H1 (cell line): ENCODE results near the gene ELOVL5. TPM values are rescaled to one million over a fixed set of nuclear protein-coding genes. Genes with fewer than 3 reads are reported as not detected.

Source experiments
- CTCF ChIA-PET: fragments of 300-600 bp; sonication (Branson Sonifier 250); formaldehyde crosslinking; loops from one replicate; lab custom pipeline; 2021; ENCODE audit not compliant: partially characterized antibody; lab: Charles Lee
- POLR2A ChIA-PET: fragments of 300-600 bp; sonication (Branson Sonifier 250); formaldehyde crosslinking; loops from one replicate; lab custom pipeline; 2021; ENCODE audit warnings: inconsistent platforms; ENCODE audit not compliant: partially characterized antibody; lab: Charles Lee
- DNase-seq, 2 experiments: peaks; one replicate each; pipeline versions ENCODE4 v3.0.0 to v3.0.0-alpha.2; 2010 to 2022; ENCODE audit warnings: low spot score in 2 of 2, low read depth in 1 of 2, mixed read lengths in 1 of 2
- FAIRE-seq: peaks from 2 replicates; lab custom pipeline; 2011; peaks lifted over from hg19 to GRCh38; lab: Jason Lieb, UNC
- H2AFZ ChIP-seq: 2 replicates; pipeline ENCODE4 v1.8.1; 2012; ENCODE audit warnings: low read length, inconsistent platforms
- H2AK5ac ChIP-seq: 2 replicates; pipeline ENCODE4 v1.6.1; 2013; ENCODE audit warnings: low read depth, low read length
- H2BK120ac ChIP-seq: replicated peaks from 2 replicates; pipeline ENCODE3; 2013; ENCODE audit warnings: low read depth, low read length, inconsistent platforms
- H2BK12ac ChIP-seq: 2 replicates; pipeline ENCODE4 v1.6.1; 2013; ENCODE audit warnings: low read depth, low read length
- H2BK15ac ChIP-seq: 2 replicates; pipeline ENCODE4 v1.6.1; 2013; ENCODE audit warnings: low read length
- H2BK20ac ChIP-seq: 2 replicates; pipeline ENCODE4 v1.6.1; 2013; ENCODE audit warnings: low read length
- H2BK5ac ChIP-seq: 2 replicates; pipeline ENCODE4 v1.6.1; 2013; ENCODE audit warnings: low read depth, low read length
- H3K14ac ChIP-seq: 2 replicates; pipeline ENCODE4 v1.6.1; 2013; ENCODE audit warnings: inconsistent platforms; ENCODE audit not compliant: insufficient read length
- H3K18ac ChIP-seq: 2 replicates; pipeline ENCODE4 v1.6.1; 2013; ENCODE audit warnings: low read length; ENCODE audit errors: extremely low read depth
- H3K23ac ChIP-seq: 2 replicates; pipeline ENCODE4 v1.6.1; 2013; ENCODE audit warnings: inconsistent platforms; ENCODE audit not compliant: insufficient read length
- H3K23me2 ChIP-seq: 2 replicates; pipeline ENCODE4 v1.6.1; 2013; ENCODE audit warnings: low read depth, low read length
- H3K27ac ChIP-seq: 2 replicates; pipeline ENCODE4 v1.6.1; 2011; ENCODE audit warnings: low read depth, low read length, inconsistent platforms
- H3K27me3 ChIP-seq, 4 experiments: replicated peaks in 1 of 4; 1 replicate in 1 of 4; 2 replicates in 3 of 4; pipeline versions ENCODE4 v1.6.1 to v1.8.1; 2011 to 2013; ENCODE audit warnings: low read length in 3 of 4, mild to moderate bottlenecking in 3 of 4, inconsistent platforms in 2 of 4, mixed read lengths in 2 of 4, moderate library complexity in 1 of 4; ENCODE audit not compliant: control insufficient read depth in 3 of 4, insufficient read depth in 3 of 4; ENCODE audit errors: extremely low read depth in 1 of 4
- H3K36me3 ChIP-seq, 4 experiments: 2 replicates each; pipeline versions ENCODE4 v1.6.1 to v1.8.1; 2011 to 2013; ENCODE audit warnings: mild to moderate bottlenecking in 4 of 4, low read length in 3 of 4, moderate library complexity in 2 of 4, control low read depth in 1 of 4, inconsistent platforms in 1 of 4; ENCODE audit not compliant: insufficient read depth in 4 of 4, control insufficient read depth in 2 of 4
- H3K4ac ChIP-seq: replicated peaks from 2 replicates; pipeline ENCODE3; 2013; ENCODE audit warnings: low read length, low read depth, mixed read lengths, inconsistent platforms; ENCODE audit not compliant: insufficient read length
- H3K4me1 ChIP-seq, 4 experiments: replicated peaks in 1 of 4; 1 replicate in 1 of 4; 2 replicates in 3 of 4; pipeline versions ENCODE4 v1.6.1 to v1.8.1; 2011 to 2013; ENCODE audit warnings: low read length in 3 of 4, inconsistent platforms in 2 of 4, mixed read lengths in 1 of 4; ENCODE audit not compliant: insufficient read depth in 4 of 4, control insufficient read depth in 3 of 4
- H3K4me2 ChIP-seq, 2 experiments: 2 replicates each; pipeline versions ENCODE4 v1.6.1 to v1.8.1; 2011 to 2013; ENCODE audit warnings: low read depth in 2 of 2, low read length in 2 of 2, control low read depth in 1 of 2, inconsistent platforms in 1 of 2, mild to moderate bottlenecking in 1 of 2; ENCODE audit not compliant: insufficient read depth in 1 of 2
- H3K4me3 ChIP-seq, 4 experiments: fragments of 200-600, 300-600 bp in 1 of 4; sonication (generic), shearing (Covaris generic), sonication (Bioruptor Twin) in 1 of 4; 2 replicates each; pipeline versions ENCODE4 v1.5.1 to v1.8.1; 2011 to 2016; ENCODE audit warnings: low read length in 4 of 4, low read depth in 3 of 4, control low read depth in 2 of 4, inconsistent platforms in 2 of 4, mild to moderate bottlenecking in 2 of 4, mixed read lengths in 1 of 4, moderate library complexity in 1 of 4; ENCODE audit not compliant: insufficient read depth in 2 of 4; ENCODE audit errors: extremely low read depth in 1 of 4
- H3K56ac ChIP-seq: replicated peaks from 2 replicates; pipeline ENCODE3; 2013; ENCODE audit warnings: low read depth, mild to moderate bottlenecking, mixed read lengths, low read length, inconsistent platforms; ENCODE audit not compliant: insufficient read length
- H3K79me1 ChIP-seq: 2 replicates; pipeline ENCODE4 v1.6.1; 2013; ENCODE audit warnings: low read depth, low read length, control low read depth
- H3K79me2 ChIP-seq, 2 experiments: 2 replicates each; pipeline versions ENCODE4 v1.6.1 to v1.8.1; 2012 to 2013; ENCODE audit warnings: low read length in 2 of 2, mild to moderate bottlenecking in 2 of 2, inconsistent platforms in 1 of 2; ENCODE audit not compliant: insufficient read depth in 2 of 2, control insufficient read depth in 1 of 2
- H3K9ac ChIP-seq, 4 experiments: replicated peaks in 1 of 4; 1 replicate in 1 of 4; 2 replicates in 3 of 4; pipeline versions ENCODE4 v1.6.1 to v1.8.1; 2011 to 2013; ENCODE audit warnings: low read depth in 3 of 4, low read length in 3 of 4, control low read depth in 2 of 4, mild to moderate bottlenecking in 2 of 4, moderate library complexity in 2 of 4, inconsistent platforms in 1 of 4; ENCODE audit errors: extremely low read depth in 1 of 4
- H3K9me3 ChIP-seq, 2 experiments: 2 replicates each; pipeline versions ENCODE4 v1.6.1 to v1.8.1; 2012 to 2013; ENCODE audit warnings: mild to moderate bottlenecking in 2 of 2, moderate library complexity in 2 of 2, control low read depth in 1 of 2, inconsistent platforms in 1 of 2, low read depth in 1 of 2, low read length in 1 of 2, mixed read lengths in 1 of 2; ENCODE audit not compliant: insufficient read depth in 2 of 2
- H4K20me1 ChIP-seq, 2 experiments: replicated peaks in 1 of 2; 2 replicates each; pipeline versions ENCODE3 to v1.8.1; 2011 to 2013; ENCODE audit warnings: inconsistent platforms in 2 of 2, low read length in 2 of 2, mild to moderate bottlenecking in 1 of 2; ENCODE audit not compliant: insufficient read depth in 2 of 2, control insufficient read depth in 1 of 2
- H4K5ac ChIP-seq: 2 replicates; pipeline ENCODE4 v1.6.1; 2013; ENCODE audit warnings: low read length, low read depth, mixed read lengths, inconsistent platforms; ENCODE audit not compliant: insufficient read length
- H4K8ac ChIP-seq: 2 replicates; pipeline ENCODE4 v1.8.0; 2013; ENCODE audit warnings: mild to moderate bottlenecking, moderate library complexity, low read length, inconsistent platforms; ENCODE audit not compliant: insufficient read depth; ENCODE audit errors: extremely low read depth
- H4K91ac ChIP-seq: replicated peaks from 2 replicates; pipeline ENCODE3; 2013; ENCODE audit warnings: low read length, mixed read lengths, inconsistent platforms; ENCODE audit not compliant: insufficient read length
- BRCA1 ChIP-seq: IDR thresholded peaks from 2 replicates; pipeline ENCODE4 v1.6.1; 2012; ENCODE audit warnings: low read depth, low read length, improper control_type of control experiment
- CHD2 ChIP-seq: IDR thresholded peaks from 2 replicates; pipeline ENCODE4 v1.6.1; 2012; ENCODE audit warnings: low read length, improper control_type of control experiment
- GABPA ChIP-seq: IDR thresholded peaks from 2 replicates; pipeline ENCODE4 v1.6.1; 2011; ENCODE audit warnings: mild to moderate bottlenecking, low read length, moderate library complexity, borderline replicate concordance; ENCODE audit not compliant: insufficient read depth
- POLR2AphosphoS5 ChIP-seq: IDR thresholded peaks from 2 replicates; pipeline ENCODE4 v1.6.1; 2011; ENCODE audit warnings: low read depth, low read length
- POU5F1 ChIP-seq: IDR thresholded peaks from 2 replicates; pipeline ENCODE4 v1.6.1; 2011; ENCODE audit warnings: low read depth, mild to moderate bottlenecking, low read length, moderate library complexity
- RFX5 ChIP-seq: IDR thresholded peaks from 2 replicates; pipeline ENCODE4 v1.6.1; 2011; ENCODE audit warnings: low read depth, low read length, improper control_type of control experiment, borderline replicate concordance
- SP1 ChIP-seq: IDR thresholded peaks from 2 replicates; pipeline ENCODE4 v1.6.1; 2011; ENCODE audit warnings: low read depth, low read length
- SUZ12 ChIP-seq: fragments of 200-600 bp; sonication (generic); IDR thresholded peaks from 2 replicates; pipeline ENCODE4 v1.6.1; 2012; ENCODE audit warnings: mild to moderate bottlenecking, inconsistent platforms, low read length, moderate library complexity, mixed read lengths
- TBP ChIP-seq: IDR thresholded peaks from 2 replicates; pipeline ENCODE4 v1.6.1; 2011; ENCODE audit warnings: low read depth, low read length, improper control_type of control experiment
- WGBS, 2 experiments: shearing (Covaris generic) in 1 of 2; methylation state at CpG; one replicate each; pipeline versions ENCODE4 v1.1.6 to v1.1.7; 2013 to 2015; ENCODE audit warnings: low lambda C conversion rate in 2 of 2, mixed read lengths in 2 of 2, inconsistent platforms in 1 of 2, low coverage in 1 of 2, missing lambda C conversion rate in 1 of 2; ENCODE audit not compliant: insufficient replicate concordance in 2 of 2, insufficient coverage in 1 of 2, insufficient read length in 1 of 2; ENCODE audit errors: extremely low coverage in 1 of 2, missing lambda C conversion rate in 1 of 2; 5-methylcytosine and 5-hydroxymethylcytosine counted together
- polyA plus RNA-seq, 7 experiments: library from polyadenylated mRNA; depleted of rRNA in 3 of 7; stranded (reverse) in 5 of 7; unstranded in 2 of 7; fragments of >200 nt in 5 of 7; fragments of 200-250 nt in 2 of 7; gene quantifications; 1 replicate in 5 of 7; 2 replicates in 1 of 7; 4 replicates in 1 of 7; pipeline versions ENCODE4 v1.2.1 to v1.2.3, GENCODE V29; 2011 to 2013; ENCODE audit warnings: missing spikeins in 2 of 7, mixed read lengths in 2 of 7
- total RNA-seq: library from RNA; stranded (reverse); fragmentation: NEBNext Ultra II Directional; extraction: Animal tissue kit (Norgen Biotek cat#: 25700); gene quantifications from 2 replicates; pipeline ENCODE4 v1.2.1, GENCODE V29; 2021
- TF ChIP-seq, protein P1 (sequence below): IDR thresholded peaks from 2 replicates; pipeline ENCODE4 v1.6.1; 2012; ENCODE audit warnings: inconsistent platforms

ELOVL5 gene
- total and polyA plus RNA-seq, 2 of the 8 experiments (the other 6 are each of a cell fraction or from before 2014, with no cell fraction given) = 113 to 156 TPM

DNA sequence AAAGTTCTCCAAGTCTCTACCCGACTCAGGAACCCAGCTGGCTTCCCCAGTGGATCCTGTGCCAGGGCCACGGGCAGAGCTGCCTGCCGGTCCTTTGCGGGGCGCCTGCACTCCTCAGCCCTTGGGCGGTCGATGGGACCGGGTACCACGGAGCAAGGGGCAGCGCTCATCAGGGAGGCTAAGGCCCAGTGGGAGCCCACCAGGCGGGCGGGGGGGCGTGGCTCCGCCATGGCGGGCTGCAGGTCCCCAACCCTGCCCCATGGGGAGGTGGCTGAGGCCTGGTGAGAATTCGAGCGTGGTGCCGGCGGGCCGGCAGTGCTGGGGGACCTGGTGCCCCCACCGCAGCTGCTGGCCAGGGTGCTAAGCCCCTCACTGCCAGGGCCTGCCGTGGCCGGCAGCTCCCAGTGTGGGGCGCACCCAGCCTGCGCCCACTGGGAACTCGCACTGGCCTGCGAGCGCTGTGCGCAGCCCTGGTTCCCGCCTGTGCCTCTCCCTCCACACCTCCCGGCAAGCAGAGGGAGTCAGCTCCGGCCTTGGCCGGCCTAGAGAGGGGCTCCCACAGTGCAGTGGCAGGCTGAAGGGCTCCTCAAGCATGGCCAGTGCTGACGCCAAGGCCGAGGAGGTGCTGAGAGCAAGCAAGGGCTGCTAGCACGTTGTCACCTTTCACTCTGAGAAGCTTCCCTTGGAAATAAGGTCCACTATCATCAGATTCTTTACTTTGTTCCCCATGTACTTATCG is 14.8 kb upstream of the ELOVL5 start:
- no peaks in the 10 kb centered on the region for H3K27me3 ChIP-seq
- no peaks in the 10 kb centered on the region for H3K79me2 ChIP-seq
- peaks cover 0 to 4% (median under 1%) of the 10 kb centered on the region in 4 experiments; a peak in 3 of 7 replicates for H3K4me1 ChIP-seq
- DNase-seq = no peak
- H3K27ac ChIP-seq = no peak overlapping the region
- POLR2A ChIA-PET = interaction anchor here (0.6 to 5.6 kb wide), 2 partner anchors 16 to 180 kb away, joined by 4 to 49 read pairs; partner anchors contain the start of gene ELOVL5
- no peaks in the 10 kb centered on the region for H3K36me3 ChIP-seq
- H2BK120ac ChIP-seq = no peak overlapping the region
- no peaks in the 10 kb centered on the region for H3K79me1 ChIP-seq
- no peak overlapping the region for H2BK12ac ChIP-seq
- no peak overlapping the region for H4K5ac ChIP-seq
- no peak overlapping the region for H3K23ac ChIP-seq
- no peak overlapping the region for H3K14ac ChIP-seq
- H2BK5ac ChIP-seq = no peak overlapping the region
- H4K91ac ChIP-seq = no peak overlapping the region
- no peak overlapping the region for H2AK5ac ChIP-seq
- H4K20me1 ChIP-seq = no peaks in the 10 kb centered on the region
- H3K4ac ChIP-seq = no peak overlapping the region
- no peak overlapping the region for H3K4me3 ChIP-seq
- no peak overlapping the region for H4K8ac ChIP-seq
- 96% methylated on average over 25 of the region's 37 CpGs; no CpG with 5 or more reads in 1 of the 2 experiments for WGBS, 2 experiments
- no peak overlapping the region for H2BK15ac ChIP-seq
- peaks cover 4 to 11% of the 10 kb centered on the region in 2 experiments; a peak in 1 of 4 replicates for H3K9me3 ChIP-seq
- no peak for TF ChIP-seq TBP
- no peak for TF ChIP-seq SP1
- TF ChIP-seq SUZ12 = no peak
- TF ChIP-seq, protein P1, sequence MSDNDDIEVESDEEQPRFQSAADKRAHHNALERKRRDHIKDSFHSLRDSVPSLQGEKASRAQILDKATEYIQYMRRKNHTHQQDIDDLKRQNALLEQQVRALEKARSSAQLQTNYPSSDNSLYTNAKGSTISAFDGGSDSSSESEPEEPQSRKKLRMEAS = no peak
- TF ChIP-seq BRCA1 = no peak
- TF ChIP-seq POLR2AphosphoS5 = no peak
- TF ChIP-seq CHD2 = no peak
- TF ChIP-seq POU5F1 = no peak
- no peak for TF ChIP-seq GABPA
- TF ChIP-seq RFX5 = no peak
- TF ChIP-seq, all 59 proteins: peak for 0
- Histone ChIP-seq H2AFZ (no peak overlapping the region), H3K23me2 (peaks cover 7% of the 10 kb centered on the region; the same call in 1 of the 2 replicates), H3K4me2 (no peak overlapping the region), H2BK20ac (no peak overlapping the region), H3K9ac (no peak overlapping the region), H3K56ac (no peak overlapping the region), H3K18ac (no peak overlapping the region)
- CTCF ChIA-PET = interaction anchor here (1.3 to 2.0 kb wide), 3 partner anchors 92 to 191 kb away, joined by 3 to 6 read pairs (median 4); no protein-coding TSS in a partner anchor
- FAIRE-seq = no peak
